NT2/D1 (cell line): ENCODE results near the gene COBLL1.

ENCODE experiments used
- SUZ12 ChIP-seq: IDR thresholded peaks from 2 replicates; pipeline ENCODE4 v1.6.1; 2011; ENCODE audit not compliant: insufficient read length, insufficient read depth; ENCODE audit errors: extremely low read depth
- ZNF274 ChIP-seq: IDR thresholded peaks from 2 replicates; pipeline ENCODE4 v1.6.1; 2011; ENCODE audit warnings: mild to moderate bottlenecking, low read depth, low read length

DNA sequence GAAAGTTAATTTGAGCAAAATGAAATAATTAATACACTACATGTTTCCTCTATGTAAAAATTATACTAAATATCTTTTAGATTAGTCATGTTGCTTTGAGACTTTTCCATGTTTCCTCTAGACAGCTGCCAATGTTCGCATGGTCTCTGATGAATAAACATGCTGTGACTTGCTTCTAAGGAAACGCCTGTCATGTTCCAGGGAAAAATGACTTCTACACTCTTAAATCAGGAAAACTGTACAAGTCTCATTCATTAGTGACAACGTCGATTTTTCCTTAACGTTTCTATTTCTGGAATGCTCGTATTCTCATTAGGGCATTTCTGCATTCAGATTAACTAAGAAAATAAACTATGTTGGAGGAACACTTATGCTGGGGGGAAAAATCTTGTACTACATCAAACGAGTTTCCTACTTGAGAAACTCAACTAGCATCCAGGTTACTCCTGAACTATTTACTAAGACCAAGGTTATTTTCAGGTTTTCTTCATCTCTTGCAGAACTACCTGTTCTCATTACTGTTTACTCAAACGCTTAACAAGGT, 1.6 kb downstream of the COBLL1 start:
- no peak for TF ChIP-seq SUZ12
- TF ChIP-seq ZNF274: no peak
